Measurements from ENCODE around the gene SH2D6. TPM values are rescaled to one million over a fixed set of nuclear protein-coding genes. Genes with fewer than 3 reads are reported as not detected.

The SH2D6 gene
- total RNA-seq, 1 donor from 2014 or later = 1.2 TPM

GRCh38 chr2:85485815-85486214, 67.3 kb downstream of the SH2D6 start:
- no peaks in the 10 kb centered on the region for H3K4me1 Mint-ChIP-seq
- peaks cover 6% of the 10 kb centered on the region for H3K9me3 Mint-ChIP-seq
- no peak for DNase-seq (ENCODE audit: low read depth, low spot score)
- H3K36me3 Mint-ChIP-seq (ENCODE audit: low read depth) = peaks cover 4% of the 10 kb centered on the region
- TF ChIP-seq CTCF (conservative IDR thresholded peaks at IDR 0.05) = no peak
- no peak overlapping the region for H3K4me3 Mint-ChIP-seq
- H3K27me3 Mint-ChIP-seq (ENCODE audit: low read depth) = peaks cover 3% of the 10 kb centered on the region
- H3K27ac Mint-ChIP-seq (ENCODE audit: unreplicated experiment) = no peak overlapping the region

Other genes starting within 250 kb of the SH2D6 start
- 52.6 and 54.8 TPM in 2 replicates for gene TGOLN2, start 90.7 kb upstream of the SH2D6 start, total RNA-seq
- 25.2 and 26.0 TPM in 2 replicates for gene RETSAT, start 64.2 kb upstream of the SH2D6 start, total RNA-seq
- gene ELMOD3, start 63.9 kb upstream of the SH2D6 start, total RNA-seq = 25.9 and 26.5 TPM in 2 replicates
- 24.3 and 32.6 TPM in 2 replicates for gene CAPG, start 8.3 kb upstream of the SH2D6 start, total RNA-seq
- 404 and 405 TPM in 2 replicates for gene MAT2A, start 120.5 kb downstream of the SH2D6 start, total RNA-seq
- gene GGCX, start 142.8 kb downstream of the SH2D6 start, total RNA-seq = 43.4 and 43.7 TPM in 2 replicates
- 1.1 and 2.1 TPM in 2 replicates for gene VAMP8, start 158.9 kb downstream of the SH2D6 start, total RNA-seq
- 0.50 and 1.5 TPM in 2 replicates for gene VAMP5, start 165.7 kb downstream of the SH2D6 start, total RNA-seq
- gene RNF181, start 177.0 kb downstream of the SH2D6 start, total RNA-seq = 67.9 and 75.8 TPM in 2 replicates
- 20.9 and 22.2 TPM in 2 replicates for gene TMEM150A, start 184.0 kb downstream of the SH2D6 start, total RNA-seq
- 50.4 and 53.7 TPM in 2 replicates for gene C2orf68, start 193.4 kb downstream of the SH2D6 start, total RNA-seq
- 93.3 and 98.3 TPM in 2 replicates for gene USP39, start 197.5 kb downstream of the SH2D6 start, total RNA-seq
- not detected in 2 replicates for gene SFTPB, start 249.5 kb downstream of the SH2D6 start, total RNA-seq